ENCODE data around the gene FUS.

GRCh38 chr16:31190818-31191444 is 11.0 kb downstream of the FUS start:
- no peak for TF ChIP-seq ZBTB21 (CRISPR knock-in tag; IDR thresholded peaks at IDR 0.05; ENCODE audit: borderline replicate concordance)
- TF ChIP-seq CTCF (IDR thresholded peaks at IDR 0.05): no peak
- no peak for TF ChIP-seq MLX (CRISPR knock-in tag; IDR thresholded peaks at IDR 0.05)
- no peak for TF ChIP-seq PRDM15 (CRISPR knock-in tag; IDR thresholded peaks at IDR 0.05)
- TF ChIP-seq SP1 (CRISPR knock-in tag; conservative IDR thresholded peaks at IDR 0.05): no peak
- TF ChIP-seq NFYB (CRISPR knock-in tag; conservative IDR thresholded peaks at IDR 0.05; ENCODE audit: low read depth): no peak
- TF ChIP-seq ZNF263 (CRISPR knock-in tag; IDR thresholded peaks at IDR 0.05; ENCODE audit: low read depth): no peak
- no peak for TF ChIP-seq EMX1 (CRISPR knock-in tag; IDR thresholded peaks at IDR 0.05)
